Ectodermal cell (in vitro differentiated cells): Measurements from ENCODE around the gene PXMP4.

Experiments
- H3K27ac ChIP-seq: 2 replicates; pipeline ENCODE4 v1.7.0; 2013; ENCODE audit warnings: mild to moderate bottlenecking, low read depth, low read length; ENCODE audit not compliant: insufficient read depth, poor library complexity, severe bottlenecking
- H3K27me3 ChIP-seq: 2 replicates; pipeline ENCODE4 v1.7.0; 2013; ENCODE audit warnings: mild to moderate bottlenecking, low read length; ENCODE audit not compliant: insufficient read depth, control insufficient read depth, poor library complexity, severe bottlenecking
- H3K36me3 ChIP-seq: one replicate; pipeline ENCODE4 v1.7.0; 2013; ENCODE audit warnings: low read length; ENCODE audit not compliant: control insufficient read depth, insufficient read depth
- H3K4me1 ChIP-seq: one replicate; pipeline ENCODE4 v1.7.0; 2013; ENCODE audit warnings: low read length; ENCODE audit not compliant: control insufficient read depth, insufficient read depth
- H3K4me3 ChIP-seq: 2 replicates; pipeline ENCODE4 v1.7.0; 2013; ENCODE audit warnings: low read depth, low read length, control low read depth; ENCODE audit not compliant: insufficient read depth
- H3K9me3 ChIP-seq: 2 replicates; pipeline ENCODE4 v1.7.0; 2013; ENCODE audit warnings: mild to moderate bottlenecking, low read length, moderate library complexity; ENCODE audit not compliant: control insufficient read depth
- WGBS, 2 experiments: methylation state at CpG; one replicate each; pipeline ENCODE4 v1.1.7; 2013; ENCODE audit warnings: missing lambda C conversion rate in 2 of 2; 5-methylcytosine and 5-hydroxymethylcytosine counted together

Gene PXMP4

DNA sequence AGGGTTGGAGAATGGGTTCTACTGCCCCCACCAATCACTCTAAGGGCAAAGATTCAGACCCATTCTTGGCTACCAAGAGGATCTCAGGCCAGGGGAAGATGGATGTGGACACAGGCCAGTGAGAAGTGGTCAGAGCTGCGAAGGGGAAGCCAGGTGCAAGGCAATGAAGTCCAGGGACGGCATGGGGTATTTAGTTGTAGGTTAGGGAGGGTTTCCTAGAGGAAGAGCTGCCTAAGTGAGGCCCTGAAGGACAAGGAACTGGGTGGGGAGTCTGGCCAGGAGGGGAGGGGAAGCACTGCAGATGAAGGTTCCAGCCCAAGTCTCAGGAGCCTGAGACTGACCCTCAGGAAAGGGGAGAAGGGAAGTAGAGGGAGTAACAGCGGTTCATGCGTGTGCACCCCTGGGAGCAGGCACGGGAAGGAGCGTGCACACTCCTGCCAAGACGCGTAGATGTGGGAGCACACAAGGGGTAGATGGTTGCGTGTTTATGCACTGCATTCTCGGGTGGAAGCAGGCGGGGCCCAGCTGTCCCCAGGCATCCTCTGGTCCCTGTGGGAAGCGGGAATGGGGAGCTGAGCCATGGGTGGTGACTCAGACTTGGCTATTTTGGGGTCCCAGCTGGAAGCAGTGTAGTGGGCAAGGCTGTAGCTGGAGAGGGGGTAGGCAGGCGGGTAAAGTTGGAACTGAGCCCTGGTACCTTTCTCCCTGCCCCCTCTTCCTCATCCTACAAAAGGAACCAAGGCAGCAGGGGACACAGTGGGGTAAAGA is 50.1 kb downstream of the PXMP4 start:
- Histone ChIP-seq H3K4me3 (no peak overlapping the region), H3K27ac (no peak overlapping the region), H3K4me1 (peaks cover 21% of the 10 kb centered on the region), H3K36me3 (no peaks in the 10 kb centered on the region), H3K27me3 (peaks cover 14% of the 10 kb centered on the region), H3K9me3 (no peaks in the 10 kb centered on the region)
- 94 to 95% methylated on average over 13 of the region's 13 CpGs for WGBS, 2 experiments

DNA sequence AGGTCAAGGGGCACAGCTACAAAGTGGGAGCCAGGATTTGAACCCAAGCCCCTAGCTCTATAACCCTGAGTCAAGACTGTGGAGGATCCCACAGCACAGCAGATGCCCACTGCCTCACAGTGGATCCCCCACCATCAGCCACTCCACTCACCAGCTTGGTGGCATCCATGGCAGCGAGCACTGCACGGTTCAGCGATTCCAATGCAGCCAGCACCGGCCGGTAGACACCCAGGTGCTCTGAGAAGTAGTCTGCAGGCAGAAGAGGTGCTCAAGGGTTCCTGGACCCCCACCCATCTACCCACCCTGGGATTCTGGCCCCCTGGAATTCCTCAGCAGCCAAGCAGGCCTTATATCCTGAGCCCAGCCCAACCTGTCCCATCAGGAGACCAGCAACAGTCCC is 50.9 kb downstream of the PXMP4 start:
- WGBS, 2 experiments: 90 to 98% methylated on average over 5 of the region's 5 CpGs
- no peak overlapping the region for H3K27ac ChIP-seq
- H3K9me3 ChIP-seq: no peaks in the 10 kb centered on the region
- H3K4me1 ChIP-seq: peaks cover 14% of the 10 kb centered on the region
- no peaks in the 10 kb centered on the region for H3K36me3 ChIP-seq
- H3K27me3 ChIP-seq: peaks cover 14% of the 10 kb centered on the region
- no peak overlapping the region for H3K4me3 ChIP-seq

- Histone ChIP-seq H3K27me3 (peaks cover 14% of the 10 kb centered on the region), H3K36me3 (no peaks in the 10 kb centered on the region), H3K4me1 (peaks cover 13% of the 10 kb centered on the region), H3K27ac (no peak overlapping the region), H3K4me3 (no peak overlapping the region), H3K9me3 (no peaks in the 10 kb centered on the region)
- 94 to 95% methylated on average over 13 of the region's 13 CpGs for WGBS, 2 experiments
These were observed 51.5 kb downstream of the PXMP4 start for GRCh38 chr20:33668466-33669155.

DNA sequence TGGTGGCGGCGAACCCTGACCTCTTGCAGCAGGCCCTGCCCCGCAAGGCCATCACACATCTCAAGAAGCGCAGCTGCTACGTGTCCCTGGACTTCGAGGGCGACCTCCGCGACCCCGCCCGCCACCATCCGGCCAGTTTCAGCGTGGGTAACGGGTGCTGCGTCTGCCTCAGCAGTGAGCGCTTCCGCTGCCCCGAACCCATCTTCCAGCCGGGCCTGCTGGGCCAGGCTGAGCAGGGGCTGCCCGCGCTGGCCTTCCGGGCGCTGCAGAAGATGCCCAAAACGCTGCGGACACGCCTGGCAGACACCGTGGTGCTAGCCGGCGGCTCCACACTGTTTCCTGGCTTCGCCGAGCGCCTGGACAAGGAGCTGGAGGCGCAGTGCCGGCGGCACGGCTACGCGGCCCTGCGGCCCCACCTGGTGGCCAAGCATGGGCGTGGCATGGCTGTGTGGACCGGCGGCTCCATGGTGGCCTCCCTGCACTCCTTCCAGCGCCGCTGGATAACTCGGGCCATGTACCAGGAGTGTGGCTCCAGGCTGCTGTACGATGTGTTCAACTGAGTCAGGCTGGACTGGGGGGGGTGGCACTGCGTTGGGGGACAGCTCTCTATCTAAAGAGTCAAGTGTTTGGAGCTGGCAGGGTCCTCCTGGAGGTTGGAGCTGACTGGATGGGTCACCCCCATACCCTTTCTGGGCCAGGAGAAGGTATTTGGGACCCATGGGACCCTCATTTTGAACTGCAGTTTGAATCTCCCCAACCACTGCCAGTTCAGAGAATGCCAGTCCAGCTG is 52.2 kb downstream of the PXMP4 start:
- Histone ChIP-seq H3K9me3 (no peaks in the 10 kb centered on the region), H3K36me3 (no peaks in the 10 kb centered on the region), H3K27ac (no peak overlapping the region), H3K4me3 (peak overlapping the region; percentile 35), H3K4me1 (peaks cover 7% of the 10 kb centered on the region), H3K27me3 (peaks cover 14% of the 10 kb centered on the region)
- WGBS, 2 experiments: 23% methylated on average over 47 of the region's 47 CpGs

DNA sequence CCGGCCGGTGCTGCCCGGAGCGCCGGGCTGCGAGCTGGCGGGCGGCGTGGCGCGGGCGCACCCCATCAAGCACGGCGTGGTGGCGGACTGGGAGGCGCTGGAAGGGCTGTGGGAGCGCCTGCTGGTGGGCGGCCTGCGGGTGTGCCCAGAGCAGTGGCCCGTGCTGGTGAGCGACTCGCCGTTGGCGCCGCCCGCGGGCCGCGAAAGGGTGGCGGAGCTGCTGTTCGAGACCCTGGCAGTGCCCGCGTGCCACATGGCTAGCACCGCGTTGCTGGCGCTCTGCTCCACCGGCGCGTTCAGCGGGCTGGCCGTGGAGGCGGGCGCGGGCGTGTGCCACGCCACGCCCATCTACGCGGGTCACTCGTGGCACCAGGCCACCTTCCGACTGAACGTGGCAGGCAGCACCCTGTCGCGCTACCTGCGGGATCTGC is 52.9 kb downstream of the PXMP4 start:
- Histone ChIP-seq H3K36me3 (no peaks in the 10 kb centered on the region), H3K27me3 (peaks cover 14% of the 10 kb centered on the region), H3K27ac (no peak overlapping the region), H3K4me1 (peaks cover 7% of the 10 kb centered on the region), H3K9me3 (no peaks in the 10 kb centered on the region), H3K4me3 (peak overlapping the region; percentile 35)
- 27 to 32% methylated on average over 55 of the region's 55 CpGs for WGBS, 2 experiments

- H3K4me1 ChIP-seq: peaks cover 7% of the 10 kb centered on the region
- H3K27me3 ChIP-seq: peaks cover 14% of the 10 kb centered on the region
- H3K27ac ChIP-seq: no peak within 1 kb of the TSS
- H3K4me3 ChIP-seq: peak within 1 kb of the TSS; percentile 35
- no peaks in the 10 kb centered on the region for H3K9me3 ChIP-seq
- no peaks in the 10 kb centered on the region for H3K36me3 ChIP-seq
- WGBS, 2 experiments: 17 to 22% methylated on average over 50 of the region's 50 CpGs
These were observed 53.5 kb downstream of the PXMP4 start, which contains the start of gene ACTL10 for GRCh38 chr20:33666293-33667244. Gene ACTL10 (plus strand): TSS chr20:33666943. CDS start chr20:33667498, 555 bp downstream.

DNA sequence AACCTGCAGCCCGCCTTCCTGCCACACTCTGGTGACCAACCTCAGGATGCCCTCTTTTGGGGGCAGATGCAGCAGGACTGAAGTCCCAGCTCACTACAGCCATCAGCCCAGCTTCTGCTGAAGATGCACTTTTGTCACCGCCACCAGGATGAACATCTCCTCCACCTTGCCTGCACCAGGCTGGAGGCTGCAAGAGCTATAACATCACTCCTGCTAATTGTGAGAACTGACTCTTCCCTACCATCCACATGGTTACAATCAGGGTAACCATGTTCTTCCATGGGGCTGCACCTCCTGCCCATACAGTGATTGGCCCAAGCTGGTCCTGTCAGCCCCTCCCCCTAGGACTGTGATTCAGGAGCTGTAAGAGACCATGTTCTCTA is 55.4 kb downstream of the PXMP4 start:
- Histone ChIP-seq H3K4me3 (no peak overlapping the region), H3K4me1 (peaks cover 7% of the 10 kb centered on the region), H3K36me3 (no peaks in the 10 kb centered on the region), H3K27me3 (peaks cover 14% of the 10 kb centered on the region), H3K27ac (no peak overlapping the region), H3K9me3 (no peaks in the 10 kb centered on the region)
- 89 to 94% methylated on average over 2 of the region's 2 CpGs for WGBS, 2 experiments

GRCh38 chr20:33664085-33664761 is 55.9 kb downstream of the PXMP4 start:
- WGBS, 2 experiments: 57 to 61% methylated on average over 9 of the region's 9 CpGs
- Histone ChIP-seq H3K9me3 (no peaks in the 10 kb centered on the region), H3K4me1 (peaks cover 7% of the 10 kb centered on the region), H3K27ac (no peak overlapping the region), H3K36me3 (no peaks in the 10 kb centered on the region), H3K27me3 (peaks cover 14% of the 10 kb centered on the region), H3K4me3 (peak overlapping the region; percentile 91)
